HCT116 (cell line): ENCODE data around the gene CLK3. TPM values are rescaled to one million over a fixed set of nuclear protein-coding genes. Genes with fewer than 3 reads are reported as not detected.

ENCODE experiments used
- ATAC-seq: fragments of 200-7000 bp; cut with Tn5 transposase; 2 replicates; pipeline ENCODE4 v1.9.1; 2020; ENCODE audit warnings: mild to moderate bottlenecking, moderate library complexity
- BruUV-seq: library from RNA; stranded (reverse); fragments of 400-500 nt; replicated peaks from 2 replicates; lab custom pipeline; 2021; lab: Mats Ljungman, UMichigan
- CTCF ChIA-PET: fragments of 300-600 bp; sonication (Branson Sonifier 250); formaldehyde crosslinking; loops from one replicate; lab custom pipeline; 2021; ENCODE audit warnings: antibody characterized with exemption; lab: Charles Lee
- POLR2A ChIA-PET: fragments of 300-600, 350-600 bp; sonication (Branson Sonifier 250); formaldehyde crosslinking; loops from one replicate; lab custom pipeline; 2021; ENCODE audit warnings: antibody characterized with exemption; lab: Charles Lee
- RAD21 ChIA-PET, 2 experiments: fragments of 300-600 bp; sonication (Branson Sonifier 250); formaldehyde crosslinking; loops; one replicate each; lab custom pipeline; 2023; ENCODE audit warnings: low total read pairs in 2 of 2; ENCODE audit not compliant: uncharacterized antibody in 2 of 2, unreplicated experiment in 2 of 2, low non-redundant PET in 1 of 2; lab: Charles Lee
- DNase-seq: peaks from one replicate; pipeline ENCODE4 v3.0.0-alpha.2; 2010; ENCODE audit warnings: low read depth, low spot score
- H2AFZ ChIP-seq: fragments of 200-600 bp; shearing (Covaris generic), sonication (generic); 2 replicates; pipeline ENCODE4 v1.6.1; 2017; ENCODE audit warnings: low read depth, mixed run types, mixed read lengths, antibody characterized with exemption, low read length; ENCODE audit not compliant: poor library complexity, severe bottlenecking
- H3K27ac ChIP-seq: 2 replicates; pipeline ENCODE4 v1.5.1; 2012; ENCODE audit warnings: low read depth, low read length
- H3K27me3 ChIP-seq: fragments of 200-600 bp; sonication (generic); 2 replicates; pipeline ENCODE4 v1.6.1; 2016; ENCODE audit warnings: mixed run types, low read length, mixed read lengths; ENCODE audit not compliant: insufficient read depth
- H3K36me3 ChIP-seq, 2 experiments: fragments of 200-500 bp in 1 of 2; fragments of 200-600 bp in 1 of 2; sonication (Bioruptor generic) in 1 of 2; sonication (generic) in 1 of 2; 2 replicates each; pipeline versions ENCODE4 v1.5.1 to v1.6.1; 2014 to 2016; ENCODE audit warnings: low read length in 2 of 2, inconsistent platforms in 1 of 2, mixed read lengths in 1 of 2, mixed run types in 1 of 2; ENCODE audit not compliant: insufficient read depth in 2 of 2, control insufficient read depth in 1 of 2
- H3K4me1 ChIP-seq, 2 experiments: fragments of 200-600 bp in 1 of 2; sonication (generic) in 1 of 2; 2 replicates each; pipeline versions ENCODE4 v1.5.1 to v1.6.1; 2012 to 2017; ENCODE audit warnings: low read length in 2 of 2, inconsistent platforms in 1 of 2, mild to moderate bottlenecking in 1 of 2, mixed read lengths in 1 of 2, mixed run types in 1 of 2, moderate library complexity in 1 of 2; ENCODE audit not compliant: insufficient read depth in 2 of 2, control insufficient read depth in 1 of 2
- H3K4me2 ChIP-seq: fragments of 200-600 bp; sonication (generic); 2 replicates; pipeline ENCODE4 v1.6.1; 2017; ENCODE audit warnings: mixed run types, low read length, mixed read lengths
- H3K4me3 ChIP-seq, 2 experiments: fragments of 200-600 bp in 1 of 2; sonication (generic) in 1 of 2; replicated peaks in 1 of 2; 2 replicates each; pipeline ENCODE4 v1.5.1; 2011 to 2016; ENCODE audit warnings: low read length in 2 of 2, control low read depth in 1 of 2, low read depth in 1 of 2, mild to moderate bottlenecking in 1 of 2, mixed read lengths in 1 of 2, mixed run types in 1 of 2
- H3K79me2 ChIP-seq: fragments of 200-600 bp; sonication (generic); 2 replicates; pipeline ENCODE4 v1.6.1; 2017; ENCODE audit warnings: mild to moderate bottlenecking, mixed run types, low read length, moderate library complexity, mixed read lengths; ENCODE audit not compliant: insufficient read depth
- H3K9ac ChIP-seq: fragments of 200-600 bp; sonication (generic); 2 replicates; pipeline ENCODE4 v1.6.1; 2016; ENCODE audit warnings: low read length, mixed read lengths
- H3K9me2 ChIP-seq: fragments of 200-600 bp; sonication (generic), shearing (Covaris generic); 2 replicates; pipeline ENCODE4 v1.6.1; 2017; ENCODE audit warnings: mixed run types, mild to moderate bottlenecking, moderate library complexity; ENCODE audit not compliant: insufficient read depth
- H3K9me3 ChIP-seq, 2 experiments: fragments of 200-500 bp in 1 of 2; fragments of 200-600 bp in 1 of 2; sonication (Bioruptor generic) in 1 of 2; sonication (generic) in 1 of 2; 2 replicates each; pipeline ENCODE4 v1.6.1; 2014 to 2017; ENCODE audit warnings: low read length in 2 of 2, mixed read lengths in 2 of 2, inconsistent platforms in 1 of 2, low read depth in 1 of 2, mild to moderate bottlenecking in 1 of 2, mixed run types in 1 of 2, moderate library complexity in 1 of 2; ENCODE audit not compliant: control insufficient read depth in 1 of 2, insufficient read depth in 1 of 2
- H4K20me1 ChIP-seq: fragments of 200-600 bp; sonication (generic), shearing (Covaris generic); 2 replicates; pipeline ENCODE4 v1.6.1; 2017; ENCODE audit warnings: mixed run types, mild to moderate bottlenecking, moderate library complexity; ENCODE audit not compliant: insufficient read depth
- CEBPB ChIP-seq: IDR thresholded peaks from 2 replicates; pipeline ENCODE4 v1.6.1; 2012; ENCODE audit warnings: low read depth
- ELF1 ChIP-seq: IDR thresholded peaks from 2 replicates; pipeline ENCODE4 v1.6.1; 2012; ENCODE audit warnings: low read depth, borderline replicate concordance
- EZH2 ChIP-seq: fragments of 200-600 bp; sonication (generic); IDR thresholded peaks from 2 replicates; pipeline ENCODE4 v1.6.1; 2017; ENCODE audit warnings: antibody characterized with exemption, mixed run types
- EZH2phosphoT487 ChIP-seq: fragments of 200-600 bp; IDR thresholded peaks from 2 replicates; pipeline ENCODE4 v1.6.1; 2018; ENCODE audit warnings: antibody characterized with exemption, borderline replicate concordance
- POLR2A ChIP-seq: IDR thresholded peaks from 2 replicates; pipeline ENCODE4 v1.7.0; 2011; ENCODE audit warnings: borderline replicate concordance; ENCODE audit not compliant: insufficient read depth, insufficient read length; ENCODE audit errors: extremely low read depth
- POLR2AphosphoS5 ChIP-seq: IDR thresholded peaks from 2 replicates; pipeline ENCODE4 v1.6.1; 2011; ENCODE audit warnings: mild to moderate bottlenecking, low read depth, low read length, moderate library complexity
- RAD21 ChIP-seq: IDR thresholded peaks from 2 replicates; pipeline ENCODE4 v1.6.1; 2012; ENCODE audit warnings: low read depth, mild to moderate bottlenecking
- SIN3A ChIP-seq: IDR thresholded peaks from 2 replicates; pipeline ENCODE4 v1.6.1; 2012; ENCODE audit warnings: low read depth
- SP1 ChIP-seq: IDR thresholded peaks from 2 replicates; pipeline ENCODE4 v1.6.1; 2012; ENCODE audit warnings: low read depth
- SRF ChIP-seq: IDR thresholded peaks from 2 replicates; pipeline ENCODE4 v1.6.1; 2012; ENCODE audit warnings: low read depth
- TCF7L2 ChIP-seq: IDR thresholded peaks from 2 replicates; pipeline ENCODE4 v1.7.0; 2011; ENCODE audit warnings: borderline replicate concordance, inconsistent platforms; ENCODE audit not compliant: insufficient read depth, insufficient read length; ENCODE audit errors: extremely low read depth
- intact Hi-C: fragments of 100-400 bp; cut with micrococcal nuclease; formaldehyde crosslinking; loops from 2 replicates; pipeline ENCODE4 v1.10.0; 2022
- total RNA-seq: library from RNA; stranded (reverse); gene quantifications from one replicate; pipeline ENCODE4 v1.2.1, GENCODE V29; 2021; ENCODE audit not compliant: unreplicated experiment
- TF ChIP-seq, protein P1 (sequence below): IDR thresholded peaks from 2 replicates; pipeline ENCODE4 v1.6.1; 2012
- TF ChIP-seq, protein P2 (sequence below): IDR thresholded peaks from 2 replicates; pipeline ENCODE4 v1.6.1; 2012; ENCODE audit warnings: low read depth

CLK3 gene
- total RNA-seq, 1 experiment from 2014 or later: 79.3 TPM

DNA sequence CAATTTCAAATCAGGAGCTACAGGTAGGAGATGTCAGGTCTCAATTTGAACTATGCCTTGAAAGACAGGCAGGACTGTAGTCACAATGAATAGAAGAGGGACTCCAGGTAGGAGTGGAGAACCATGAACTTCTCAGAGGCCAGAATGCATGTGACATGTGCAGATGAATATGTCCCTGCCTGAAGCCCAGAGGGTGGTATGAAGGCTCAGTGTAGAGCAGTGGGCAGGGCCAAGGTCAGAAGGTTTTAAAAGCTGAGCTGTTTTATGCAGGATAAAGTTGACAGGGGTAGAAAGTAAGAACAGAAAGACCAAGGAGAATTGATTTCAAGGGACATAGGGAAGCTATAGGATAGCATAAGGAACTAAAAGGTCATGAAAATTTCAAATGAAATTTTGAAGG is 30.8 kb downstream of the CLK3 start:
- no TSS peak for BruUV-seq
- no peak for DNase-seq
- H2AFZ ChIP-seq: no peak overlapping the region
- H3K27ac ChIP-seq: no peak overlapping the region
- H3K4me2 ChIP-seq: no peak overlapping the region
- ATAC-seq: no peak
- RAD21 ChIA-PET: no interaction called here
- POLR2A ChIA-PET: no interaction called here
- no peak overlapping the region for H3K4me3 ChIP-seq
- H3K9ac ChIP-seq: no peak overlapping the region
- no peaks in the 10 kb centered on the region for H3K9me2 ChIP-seq
- H3K4me1 ChIP-seq: no peaks in the 10 kb centered on the region
- intact Hi-C loops: no loop called here
- no peaks in the 10 kb centered on the region for H3K9me3 ChIP-seq
- CTCF ChIA-PET: interaction anchor here (0.7 kb wide), 1 partner anchor 124 kb away, joined by 3 read pairs; no protein-coding TSS in a partner anchor
- H3K36me3 ChIP-seq: peaks cover 0 to 3% of the 10 kb centered on the region in 2 experiments; a peak in 1 of 4 replicates
- 0 out of 2 replicates have a peak, but pooled peaks cover 5% of the 10 kb centered on the region for H4K20me1 ChIP-seq
- H3K27me3 ChIP-seq: no peaks in the 10 kb centered on the region
- H3K79me2 ChIP-seq: peaks cover 27% of the 10 kb centered on the region; the same call in 1 of the 2 replicates
- TF ChIP-seq, protein P1, sequence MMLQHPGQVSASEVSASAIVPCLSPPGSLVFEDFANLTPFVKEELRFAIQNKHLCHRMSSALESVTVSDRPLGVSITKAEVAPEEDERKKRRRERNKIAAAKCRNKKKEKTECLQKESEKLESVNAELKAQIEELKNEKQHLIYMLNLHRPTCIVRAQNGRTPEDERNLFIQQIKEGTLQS: no peak
- TF ChIP-seq EZH2 (no peak), SP1 (no peak), POLR2AphosphoS5 (no peak), POLR2A (no peak), SRF (no peak), RAD21 (no peak)

DNA sequence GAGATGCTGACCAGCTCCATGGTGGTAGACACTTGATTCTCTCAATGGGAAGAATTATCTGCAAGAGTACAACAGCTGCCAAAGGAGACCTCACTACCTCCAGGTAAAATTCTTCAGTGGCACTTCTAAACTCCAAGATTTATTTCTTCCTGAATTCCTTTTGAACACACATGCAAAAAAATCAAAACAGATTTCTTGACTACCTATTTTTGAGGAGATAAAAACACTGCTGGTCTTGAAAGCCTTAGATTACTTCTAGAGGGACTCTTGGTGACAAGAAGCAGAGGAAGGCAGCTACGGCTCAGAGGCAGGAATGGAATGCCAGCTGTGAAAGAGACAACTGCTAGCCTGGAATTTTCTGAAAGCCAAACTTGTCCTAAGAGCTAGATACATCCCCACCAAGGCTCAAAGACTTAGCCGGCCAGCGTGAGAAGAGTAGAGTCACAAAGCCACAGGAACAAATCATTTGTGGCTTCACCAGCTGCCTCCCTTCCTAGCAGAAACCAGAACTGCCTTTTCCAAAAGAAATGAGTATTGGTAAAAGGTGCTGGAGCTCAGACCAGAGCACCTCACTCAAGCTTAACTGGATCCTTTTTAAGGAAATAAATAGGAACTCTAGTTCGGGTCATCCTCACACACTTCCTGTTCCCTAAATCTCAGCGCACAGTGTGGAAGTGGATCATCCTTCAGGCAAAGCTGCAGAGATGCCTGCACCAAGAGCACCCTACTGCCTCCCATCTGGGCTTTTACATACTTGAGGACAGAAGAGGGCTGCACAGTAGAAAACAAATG is 32.6 kb downstream of the CLK3 start:
- Histone ChIP-seq H3K36me3 (peaks cover 0 to 3% of the 10 kb centered on the region in 2 experiments; a peak in 1 of 4 replicates), H4K20me1 (no peaks in the 10 kb centered on the region), H3K79me2 (peaks cover 14% of the 10 kb centered on the region), H3K9me3 (no peaks in the 10 kb centered on the region), H3K9ac (no peak overlapping the region), H3K4me2 (no peak overlapping the region), H2AFZ (no peak overlapping the region), H3K4me3 (no peak overlapping the region), H3K9me2 (no peaks in the 10 kb centered on the region), H3K27me3 (no peaks in the 10 kb centered on the region), H3K27ac (no peak overlapping the region), H3K4me1 (peaks cover 3 to 7% of the 10 kb centered on the region in 2 experiments)
- CTCF ChIA-PET: interaction anchor here (1.0 to 1.1 kb wide), 2 partner anchors 11 to 16 kb away, joined by 3 to 5 read pairs; no protein-coding TSS in a partner anchor
- ATAC-seq: no peak
- DNase-seq: no peak
- RAD21 ChIA-PET: interaction anchor here in 1 of 2 experiments (0.8 kb wide), 1 partner anchor 12 kb away, joined by 3 read pairs; no protein-coding TSS in a partner anchor
- TF ChIP-seq EZH2: no peak
- TF ChIP-seq ELF1: no peak
- TF ChIP-seq CEBPB: no peak
- TF ChIP-seq, protein P2, sequence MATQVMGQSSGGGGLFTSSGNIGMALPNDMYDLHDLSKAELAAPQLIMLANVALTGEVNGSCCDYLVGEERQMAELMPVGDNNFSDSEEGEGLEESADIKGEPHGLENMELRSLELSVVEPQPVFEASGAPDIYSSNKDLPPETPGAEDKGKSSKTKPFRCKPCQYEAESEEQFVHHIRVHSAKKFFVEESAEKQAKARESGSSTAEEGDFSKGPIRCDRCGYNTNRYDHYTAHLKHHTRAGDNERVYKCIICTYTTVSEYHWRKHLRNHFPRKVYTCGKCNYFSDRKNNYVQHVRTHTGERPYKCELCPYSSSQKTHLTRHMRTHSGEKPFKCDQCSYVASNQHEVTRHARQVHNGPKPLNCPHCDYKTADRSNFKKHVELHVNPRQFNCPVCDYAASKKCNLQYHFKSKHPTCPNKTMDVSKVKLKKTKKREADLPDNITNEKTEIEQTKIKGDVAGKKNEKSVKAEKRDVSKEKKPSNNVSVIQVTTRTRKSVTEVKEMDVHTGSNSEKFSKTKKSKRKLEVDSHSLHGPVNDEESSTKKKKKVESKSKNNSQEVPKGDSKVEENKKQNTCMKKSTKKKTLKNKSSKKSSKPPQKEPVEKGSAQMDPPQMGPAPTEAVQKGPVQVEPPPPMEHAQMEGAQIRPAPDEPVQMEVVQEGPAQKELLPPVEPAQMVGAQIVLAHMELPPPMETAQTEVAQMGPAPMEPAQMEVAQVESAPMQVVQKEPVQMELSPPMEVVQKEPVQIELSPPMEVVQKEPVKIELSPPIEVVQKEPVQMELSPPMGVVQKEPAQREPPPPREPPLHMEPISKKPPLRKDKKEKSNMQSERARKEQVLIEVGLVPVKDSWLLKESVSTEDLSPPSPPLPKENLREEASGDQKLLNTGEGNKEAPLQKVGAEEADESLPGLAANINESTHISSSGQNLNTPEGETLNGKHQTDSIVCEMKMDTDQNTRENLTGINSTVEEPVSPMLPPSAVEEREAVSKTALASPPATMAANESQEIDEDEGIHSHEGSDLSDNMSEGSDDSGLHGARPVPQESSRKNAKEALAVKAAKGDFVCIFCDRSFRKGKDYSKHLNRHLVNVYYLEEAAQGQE: no peak
- TF ChIP-seq RAD21: no peak
- no peak for TF ChIP-seq POLR2AphosphoS5
- TF ChIP-seq EZH2phosphoT487: no peak
- no peak for TF ChIP-seq SRF
- no peak for TF ChIP-seq TCF7L2
- no peak for TF ChIP-seq SIN3A
- intact Hi-C loops: no loop called here
- POLR2A ChIA-PET: no interaction called here
- no TSS peak for BruUV-seq
